Right lobe of liver (tissue), 6 donors: ENCODE results near the gene SIK3. TPM values are rescaled to one million over a fixed set of nuclear protein-coding genes. Genes with fewer than 3 reads are reported as not detected.

Experiments
- ATAC-seq, 4 donors: fragments of 200-7000 bp; cut with Tn5 transposase; one replicate each; pipeline ENCODE4 v1.9.1; 2020; ENCODE audit warnings: mild to moderate bottlenecking in 4 of 4, moderate library complexity in 4 of 4
- DNase-seq, 3 donors: peaks; one replicate each; pipeline ENCODE4 v3.0.0-alpha.2; 2020
- H3K27ac ChIP-seq, 3 donors: fragments of 200-600 bp; one replicate each; pipeline ENCODE4 v1.8.0; 2022
- H3K27me3 ChIP-seq, 2 donors: fragments of 200-600 bp; one replicate each; pipeline ENCODE4 v1.8.0; 2022
- H3K36me3 ChIP-seq, 4 donors: fragments of 200-600 bp; sonication (generic) in 1 of 4; one replicate each; pipeline versions ENCODE4 v1.5.1 to v1.8.0; 2017 to 2022; ENCODE audit warnings: control low read depth in 1 of 4
- H3K4me1 ChIP-seq, 4 donors: fragments of 200-600 bp; sonication (generic) in 1 of 4; one replicate each; pipeline versions ENCODE4 v1.5.1 to v1.8.0; 2017 to 2022; ENCODE audit warnings: control low read depth in 1 of 4
- H3K4me3 ChIP-seq, 3 donors: fragments of 200-600 bp; one replicate each; pipeline ENCODE4 v1.8.0; 2022
- H3K9me3 ChIP-seq, 4 donors: fragments of 200-600 bp; sonication (generic) in 1 of 4; one replicate each; pipeline versions ENCODE4 v1.5.1 to v1.8.0; 2017 to 2022; ENCODE audit warnings: control low read depth in 1 of 4
- POLR2A ChIP-seq: fragments of 450-650 bp; IDR thresholded peaks from one replicate; pipeline ENCODE4 v1.6.1; 2017; ENCODE audit warnings: antibody characterized with exemption, mild to moderate bottlenecking
- WGBS: methylation state at CpG from one replicate; pipeline ENCODE4 v1.1.6; 2018; ENCODE audit warnings: low coverage, low lambda C conversion rate; ENCODE audit not compliant: insufficient coverage; ENCODE audit errors: missing lambda C conversion rate; 5-methylcytosine and 5-hydroxymethylcytosine counted together
- intact Hi-C, 2 donors: fragments of 100-400 bp; cut with DNase I; formaldehyde crosslinking; loops; one replicate each; pipeline versions ENCODE4 v1.11.2 to v1.14.1; 2022
- total RNA-seq, 6 experiments: library from RNA; depleted of rRNA in 2 of 6; stranded (reverse); fragments of >200 nt in 2 of 6; fragmentation: NEBNext Ultra II Directional in 3 of 6; extraction: Animal tissue kit (Norgen Biotek cat#: 25700) in 3 of 6; gene quantifications; one replicate each; pipeline versions ENCODE4 v1.1.0 to v1.2.4, GENCODE V29; 2016 to 2023
- TF ChIP-seq, protein P1 (sequence below), 4 donors: fragments of 200-600 bp in 3 of 4; fragments of 450-650 bp in 1 of 4; IDR thresholded peaks; one replicate each; pipeline versions ENCODE4 v1.5.1 to v1.8.0; 2016 to 2022; ENCODE audit warnings: antibody characterized with exemption in 4 of 4, mild to moderate bottlenecking in 2 of 4
- donor health status: DM: no; HTN: yes; CAD: no.
- donor health status: DM: no; HTN: no; CAD: no.
- donor health status: DM: no; HTN: no; CAD: no.
- donor health status: DM: no; HTN: yes; CAD: no.
- donor health status: DM: no; HTN: yes; CAD: no.

SIK3 gene
- total RNA-seq, 6 experiments from 2014 or later, result 22.0 to 35.4 (median 26.8) TPM

DNA sequence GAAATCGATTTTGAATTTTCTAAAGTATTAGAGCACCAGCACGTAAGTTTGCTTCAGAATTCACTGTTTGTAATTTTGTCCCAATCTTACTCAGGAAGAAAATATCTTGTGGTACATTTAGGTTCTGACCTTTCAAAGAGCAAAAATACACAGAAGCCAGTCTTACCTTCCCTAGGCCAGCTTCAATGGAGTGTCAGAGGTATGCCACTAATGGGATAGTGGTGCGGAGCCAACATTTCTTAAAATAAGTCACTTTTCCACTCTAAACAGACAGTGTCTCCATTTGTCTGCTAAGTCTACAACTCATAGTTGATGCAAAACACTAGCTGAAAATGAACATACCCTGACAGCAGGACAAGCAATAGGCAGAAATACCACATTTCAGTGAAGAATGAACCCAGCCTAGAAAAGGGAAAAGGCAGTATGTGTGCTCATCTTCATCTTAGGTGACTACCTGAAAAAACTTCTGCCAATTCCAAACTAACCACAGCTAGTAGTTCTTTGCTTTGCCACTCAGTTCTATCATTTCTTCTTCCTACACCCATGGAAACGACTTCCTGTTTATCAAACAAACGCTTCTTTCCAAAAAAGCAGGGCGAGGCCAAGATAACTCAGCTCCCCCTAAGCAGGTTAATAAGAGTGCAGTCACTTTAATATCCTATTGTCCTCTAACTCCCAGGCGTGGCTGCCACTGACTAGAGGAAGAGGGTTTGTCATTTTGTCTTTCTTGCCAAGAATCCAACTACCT, 166.8 kb downstream of the SIK3 start:
- H3K27me3 ChIP-seq, result no peaks in the 10 kb centered on the region
- peaks cover 0 to 3% (median 0%) of the 10 kb centered on the region in 4 donors for H3K36me3 ChIP-seq
- TF ChIP-seq, protein P1, sequence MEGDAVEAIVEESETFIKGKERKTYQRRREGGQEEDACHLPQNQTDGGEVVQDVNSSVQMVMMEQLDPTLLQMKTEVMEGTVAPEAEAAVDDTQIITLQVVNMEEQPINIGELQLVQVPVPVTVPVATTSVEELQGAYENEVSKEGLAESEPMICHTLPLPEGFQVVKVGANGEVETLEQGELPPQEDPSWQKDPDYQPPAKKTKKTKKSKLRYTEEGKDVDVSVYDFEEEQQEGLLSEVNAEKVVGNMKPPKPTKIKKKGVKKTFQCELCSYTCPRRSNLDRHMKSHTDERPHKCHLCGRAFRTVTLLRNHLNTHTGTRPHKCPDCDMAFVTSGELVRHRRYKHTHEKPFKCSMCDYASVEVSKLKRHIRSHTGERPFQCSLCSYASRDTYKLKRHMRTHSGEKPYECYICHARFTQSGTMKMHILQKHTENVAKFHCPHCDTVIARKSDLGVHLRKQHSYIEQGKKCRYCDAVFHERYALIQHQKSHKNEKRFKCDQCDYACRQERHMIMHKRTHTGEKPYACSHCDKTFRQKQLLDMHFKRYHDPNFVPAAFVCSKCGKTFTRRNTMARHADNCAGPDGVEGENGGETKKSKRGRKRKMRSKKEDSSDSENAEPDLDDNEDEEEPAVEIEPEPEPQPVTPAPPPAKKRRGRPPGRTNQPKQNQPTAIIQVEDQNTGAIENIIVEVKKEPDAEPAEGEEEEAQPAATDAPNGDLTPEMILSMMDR (IDR thresholded peaks at IDR 0.05), result no peak
- no peak for TF ChIP-seq POLR2A
- peaks cover 0 to 38% (median 16%) of the 10 kb centered on the region in 4 donors for H3K4me1 ChIP-seq
- H3K27ac ChIP-seq, result peak overlapping the region in 1 of 3 donors; percentile 19
- intact Hi-C loops, result no loop called here
- WGBS, result 49% methylated on average over 7 of the region's 7 CpGs
- H3K4me3 ChIP-seq, result no peak overlapping the region
- peak; percentile 14 to 40 (median 25) for ATAC-seq
- DNase-seq, result no peak
- H3K9me3 ChIP-seq, result no peaks in the 10 kb centered on the region

DNA sequence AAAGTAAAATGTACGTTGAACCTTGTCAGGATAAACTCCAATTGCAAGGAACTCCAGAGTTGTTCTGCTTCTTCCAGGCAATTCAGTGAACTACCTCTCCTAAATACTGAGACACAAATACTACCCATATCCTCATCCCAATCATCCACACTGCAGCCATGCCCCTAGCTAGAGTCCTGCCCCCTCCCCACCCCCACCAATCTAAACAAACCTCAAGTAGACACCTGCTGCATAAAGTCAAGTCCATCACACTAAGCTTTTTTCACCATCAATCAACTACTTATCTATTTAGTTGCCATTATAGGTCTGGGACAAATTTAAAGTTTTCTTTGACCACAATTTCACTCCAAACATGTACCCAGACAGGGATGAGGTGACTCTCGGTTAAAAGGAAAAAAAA, 167.6 kb downstream of the SIK3 start:
- peak overlapping the region; percentile 4 to 55 (median 53) for H3K27ac ChIP-seq
- no peaks in the 10 kb centered on the region for H3K9me3 ChIP-seq
- 44% methylated on average over 2 of the region's 2 CpGs for WGBS
- H3K4me3 ChIP-seq, result no peak overlapping the region
- H3K36me3 ChIP-seq, result peaks cover 0 to 11% (median 0%) of the 10 kb centered on the region in 4 donors
- no peaks in the 10 kb centered on the region for H3K27me3 ChIP-seq
- TF ChIP-seq, protein P1 (IDR thresholded peaks at IDR 0.05), result no peak
- no peak for TF ChIP-seq POLR2A
- peaks cover 0 to 36% (median 16%) of the 10 kb centered on the region in 4 donors for H3K4me1 ChIP-seq
- ATAC-seq (peak; percentile 5 to 32 (median 18)), DNase-seq (no peak)
- intact Hi-C loops, result no loop called here

DNA sequence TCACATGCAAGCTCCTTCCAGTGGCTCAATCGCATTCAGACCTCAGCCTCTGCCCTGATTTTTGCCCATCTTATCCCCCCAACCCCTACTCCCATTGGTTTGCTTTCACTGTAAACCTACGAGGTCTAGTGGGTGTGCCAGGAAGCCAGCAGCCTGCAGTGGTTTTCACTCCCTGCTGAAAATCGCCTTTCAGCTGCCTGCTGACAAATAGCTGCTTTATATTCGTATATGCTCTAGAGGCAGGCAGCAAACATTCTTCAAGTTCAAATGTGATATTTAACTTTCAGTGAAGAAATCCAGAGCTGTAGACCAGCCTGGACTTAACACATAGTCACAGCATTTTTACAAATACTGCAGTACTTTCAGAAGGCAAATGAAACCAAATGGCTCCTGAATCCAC, 168.1 kb downstream of the SIK3 start:
- ATAC-seq, result peak; percentile 43 to 58 (median 48)
- H3K4me1 ChIP-seq, result peaks cover 0 to 34% (median 16%) of the 10 kb centered on the region in 4 donors
- H3K27ac ChIP-seq, result peak overlapping the region; percentile 4 to 55 (median 53)
- H3K4me3 ChIP-seq, result peak overlapping the region in 1 of 3 donors; percentile 0
- no peak for DNase-seq
- TF ChIP-seq POLR2A, result no peak
- TF ChIP-seq, protein P1 (IDR thresholded peaks at IDR 0.05), result no peak
- WGBS, result 8% methylated on average over 4 of the region's 4 CpGs
- H3K27me3 ChIP-seq, result no peaks in the 10 kb centered on the region
- intact Hi-C loops, result no loop called here
- peaks cover 0 to 14% (median 0%) of the 10 kb centered on the region in 4 donors for H3K36me3 ChIP-seq
- H3K9me3 ChIP-seq, result no peaks in the 10 kb centered on the region

DNA sequence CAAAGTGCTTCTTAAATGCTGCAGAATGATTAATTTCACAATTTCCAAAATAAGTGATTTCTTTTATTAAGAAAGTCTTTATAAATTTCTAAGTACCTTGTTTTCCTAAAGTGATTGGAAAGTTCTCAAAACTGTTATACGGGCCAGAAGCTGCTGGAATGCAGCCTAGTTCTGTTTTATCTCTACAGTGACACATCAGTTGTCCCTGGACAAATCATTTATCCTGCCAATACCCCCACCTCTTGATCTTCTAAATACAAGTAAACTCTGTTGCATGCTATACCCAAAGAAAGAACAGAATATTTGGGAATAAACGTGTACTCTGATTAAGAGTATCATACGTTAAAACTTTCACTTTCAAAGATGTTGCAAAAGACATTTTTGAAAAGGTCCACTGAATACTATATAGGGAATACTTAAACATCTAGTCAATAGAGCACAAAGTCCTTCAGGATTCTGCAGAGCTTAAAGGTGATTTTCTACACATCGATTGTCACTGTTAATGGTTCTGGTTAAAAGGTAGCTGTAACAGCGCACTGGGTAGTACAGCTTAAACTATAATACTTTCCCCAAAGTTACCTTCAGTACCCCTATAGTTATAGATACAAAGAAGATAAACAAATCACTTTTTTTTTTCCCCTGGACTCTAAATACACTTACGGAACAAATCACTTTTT, 168.7 kb downstream of the SIK3 start:
- Histone ChIP-seq H3K36me3 (peaks cover 0 to 14% (median 0%) of the 10 kb centered on the region in 4 donors), H3K27me3 (no peaks in the 10 kb centered on the region), H3K9me3 (no peaks in the 10 kb centered on the region), H3K4me1 (peaks cover 0 to 34% (median 16%) of the 10 kb centered on the region in 4 donors), H3K4me3 (peak overlapping the region in 1 of 3 donors; percentile 0), H3K27ac (peak overlapping the region; percentile 4 to 55 (median 53))
- no peak for DNase-seq
- WGBS, result 5% methylated on average over 6 of the region's 6 CpGs
- intact Hi-C loops, result no loop called here
- TF ChIP-seq, protein P1 (IDR thresholded peaks at IDR 0.05), result no peak
- TF ChIP-seq POLR2A, result no peak
- ATAC-seq, result peak; percentile 72 to 80 (median 73)
